GM08714 (cell line): ENCODE results near the gene LPCAT3.
A peak's percentile ranks its signal among the peaks of the same experiment; 100 is the strongest.

Experiments
- H3K4me3 ChIP-seq: fragments of 200-500 bp; sonication (Bioruptor generic); 2 replicates; pipeline ENCODE4 v1.5.1; 2014; ENCODE audit warnings: mild to moderate bottlenecking, low read length, inconsistent platforms
- ZNF274 ChIP-seq: IDR thresholded peaks from 2 replicates; pipeline ENCODE4 v1.6.1; 2012; ENCODE audit warnings: mild to moderate bottlenecking, low read depth, low read length

Gene LPCAT3

GRCh38 chr12:6967651-6968100, 50.6 kb downstream of the LPCAT3 start:
- no peak for TF ChIP-seq ZNF274
- H3K4me3 ChIP-seq, result no peak overlapping the region

- no peak overlapping the region for H3K4me3 ChIP-seq
- no peak for TF ChIP-seq ZNF274
These were observed 51.9 kb downstream of the LPCAT3 start for GRCh38 chr12:6966351-6966750.

GRCh38 chr12:6965714-6966113, 52.6 kb downstream of the LPCAT3 start:
- H3K4me3 ChIP-seq, result no peak overlapping the region
- TF ChIP-seq ZNF274, result no peak

- no peak overlapping the region for H3K4me3 ChIP-seq
- TF ChIP-seq ZNF274, result no peak
These were observed 53.1 kb downstream of the LPCAT3 start for GRCh38 chr12:6965026-6965661.

GRCh38 chr12:6964605-6965025, 53.7 kb downstream of the LPCAT3 start:
- TF ChIP-seq ZNF274, result no peak
- no peak overlapping the region for H3K4me3 ChIP-seq

- H3K4me3 ChIP-seq, result no peak overlapping the region
- no peak for TF ChIP-seq ZNF274
These were observed 54.4 kb downstream of the LPCAT3 start for GRCh38 chr12:6963791-6964413.

- H3K4me3 ChIP-seq, result no peak overlapping the region
- TF ChIP-seq ZNF274, result no peak
These were observed 55.1 kb downstream of the LPCAT3 start for GRCh38 chr12:6963016-6963731.

- TF ChIP-seq ZNF274, result no peak
- no peak overlapping the region for H3K4me3 ChIP-seq
These were observed 55.8 kb downstream of the LPCAT3 start for GRCh38 chr12:6962285-6963015.

GRCh38 chr12:6961695-6962284, 56.5 kb downstream of the LPCAT3 start:
- no peak overlapping the region; the same call in 1 of the 2 replicates for H3K4me3 ChIP-seq
- no peak for TF ChIP-seq ZNF274

GRCh38 chr12:6961278-6961694, 57.0 kb downstream of the LPCAT3 start:
- TF ChIP-seq ZNF274, result no peak
- no peak overlapping the region; the same call in 1 of the 2 replicates for H3K4me3 ChIP-seq

- TF ChIP-seq ZNF274, result no peak
- no peak overlapping the region; the same call in 1 of the 2 replicates for H3K4me3 ChIP-seq
These were observed 57.5 kb downstream of the LPCAT3 start for GRCh38 chr12:6960593-6961277.

GRCh38 chr12:6959805-6960592, 58.3 kb downstream of the LPCAT3 start:
- H3K4me3 ChIP-seq, result peak overlapping the region; percentile 4; the same call in 1 of the 2 replicates
- TF ChIP-seq ZNF274, result no peak
